Stimulated activated naive B cell treated with anti-CD40 and anti-IgM and Interleukin-4, amounts not matched to agents 10 μg/mL and 1 μg/mL and 100 μg/mL, for 72 hours (primary cell): Measurements from ENCODE around the gene LY9.
"Not testable (repeated sequence)": the region's sequence is repeated elsewhere in the genome, so short reads cannot be mapped to it uniquely, and the experiment has no call there.

Source experiments
- ATAC-seq, 2 donors: fragments of 150-1000 bp; cut with Tn5 transposase; replicated peaks; 2 replicates each; pipeline ENCODE4 v1.10.0; 2021; ENCODE audit warnings: moderate library complexity in 1 of 2
- DNase-seq: peaks from one replicate; pipeline ENCODE4 v3.0.0; 2021
- H3K27ac Mint-ChIP-seq: one replicate; pipeline ENCODE4 v1.8.0; 2022; ENCODE audit warnings: mild to moderate bottlenecking, mixed read lengths
- H3K27me3 Mint-ChIP-seq, 2 donors: one replicate each; pipeline ENCODE4 v1.8.0; 2022; ENCODE audit warnings: mixed read lengths in 2 of 2
- H3K36me3 Mint-ChIP-seq, 2 donors: one replicate each; pipeline ENCODE4 v1.8.0; 2022; ENCODE audit warnings: mixed read lengths in 2 of 2, mild to moderate bottlenecking in 1 of 2
- H3K4me1 Mint-ChIP-seq, 2 donors: one replicate each; pipeline ENCODE4 v1.8.0; 2022; ENCODE audit warnings: mixed read lengths in 2 of 2, mild to moderate bottlenecking in 1 of 2
- H3K4me3 Mint-ChIP-seq, 2 donors: one replicate each; pipeline ENCODE4 v1.8.0; 2022; ENCODE audit warnings: mild to moderate bottlenecking in 2 of 2, mixed read lengths in 2 of 2, moderate library complexity in 1 of 2
- H3K9me3 Mint-ChIP-seq, 2 donors: one replicate each; pipeline ENCODE4 v1.8.0; 2022; ENCODE audit warnings: mixed read lengths in 2 of 2, mild to moderate bottlenecking in 1 of 2

LY9 gene

DNA sequence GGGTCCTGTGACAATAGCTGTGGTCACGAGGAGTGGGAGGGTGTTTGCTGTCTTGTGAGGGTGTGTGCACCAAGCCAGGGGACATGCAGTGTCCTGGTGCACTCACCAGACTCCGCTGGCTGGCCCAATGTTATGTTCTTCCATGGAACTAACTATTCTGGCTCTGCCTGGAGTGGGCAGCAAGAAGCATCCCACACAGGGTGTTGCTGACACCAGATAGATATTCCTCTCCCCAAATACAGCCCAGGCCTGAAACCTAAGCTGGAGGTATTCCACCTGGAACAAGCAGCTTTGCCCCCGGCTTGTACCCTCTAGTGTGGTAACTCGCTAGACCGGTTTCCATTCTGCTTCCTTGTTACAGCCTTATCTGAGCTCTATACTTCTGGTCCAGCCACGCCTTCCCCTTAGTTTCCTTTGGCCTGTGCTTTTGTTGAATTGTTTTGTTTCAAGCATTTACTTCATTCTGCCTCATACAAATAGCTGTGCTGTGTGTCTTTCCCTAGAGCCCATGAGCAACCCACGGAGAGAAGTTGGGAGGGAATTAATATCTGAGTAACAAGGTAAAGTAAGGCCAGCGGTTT, 14.7 kb upstream of the LY9 start:
- H3K9me3 Mint-ChIP-seq = peaks cover 0 to 1% of the 10 kb centered on the region in 2 donors
- DNase-seq = no peak
- no peak overlapping the region for H3K4me3 Mint-ChIP-seq
- H3K4me1 Mint-ChIP-seq = peaks cover 66 to 90% of the 10 kb centered on the region in 2 donors
- H3K27me3 Mint-ChIP-seq = no peaks in the 10 kb centered on the region
- no peak for ATAC-seq
- peak overlapping the region; percentile 63 for H3K27ac Mint-ChIP-seq
- peaks cover 11 to 18% of the 10 kb centered on the region in 2 donors for H3K36me3 Mint-ChIP-seq

DNA sequence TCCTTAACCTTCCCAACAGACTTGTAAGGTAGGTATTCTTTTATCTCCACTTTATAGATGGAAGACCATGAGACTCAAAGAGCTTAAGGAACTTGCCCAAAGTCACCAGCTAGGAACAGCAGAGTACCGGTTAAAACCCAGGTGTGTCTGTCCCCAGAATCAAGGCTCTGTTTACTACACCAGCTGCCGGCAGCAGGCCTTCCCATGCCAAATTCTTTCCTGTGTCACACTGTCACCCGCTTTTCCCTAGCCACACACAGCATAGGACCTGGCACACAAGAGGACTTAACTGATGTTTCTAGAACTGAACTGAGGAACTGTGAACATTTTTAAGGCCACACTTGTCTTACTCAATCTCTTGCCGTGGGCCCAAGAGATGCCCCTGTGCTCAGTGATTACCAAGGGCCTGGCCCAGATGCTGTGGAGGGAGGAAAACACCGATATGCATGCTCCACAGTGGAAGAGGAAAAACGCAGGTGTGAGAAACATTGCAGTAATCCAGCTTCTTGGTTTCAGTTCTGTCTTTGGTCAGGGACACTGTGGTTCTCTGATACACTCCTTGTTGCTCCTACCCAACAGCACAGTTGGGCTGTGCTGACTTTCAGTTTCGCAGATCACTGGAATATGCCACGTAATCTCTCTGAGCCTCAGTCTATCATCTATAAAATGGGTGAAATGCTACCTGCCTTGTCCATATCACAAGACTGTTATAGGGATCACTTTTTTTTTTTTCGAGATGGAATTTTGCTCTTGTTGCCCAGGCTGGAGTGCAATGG, 13.9 kb upstream of the LY9 start:
- H3K27me3 Mint-ChIP-seq = no peaks in the 10 kb centered on the region
- H3K9me3 Mint-ChIP-seq = peaks cover 0 to 1% of the 10 kb centered on the region in 2 donors
- H3K4me3 Mint-ChIP-seq = peak overlapping the region; percentile 18 to 34
- H3K36me3 Mint-ChIP-seq = peaks cover 11 to 21% of the 10 kb centered on the region in 2 donors
- DNase-seq (peak; percentile 63), ATAC-seq (peak; percentile 92 to 94)
- peaks cover 58 to 82% of the 10 kb centered on the region in 2 donors for H3K4me1 Mint-ChIP-seq
- peak overlapping the region; percentile 91 for H3K27ac Mint-ChIP-seq

DNA sequence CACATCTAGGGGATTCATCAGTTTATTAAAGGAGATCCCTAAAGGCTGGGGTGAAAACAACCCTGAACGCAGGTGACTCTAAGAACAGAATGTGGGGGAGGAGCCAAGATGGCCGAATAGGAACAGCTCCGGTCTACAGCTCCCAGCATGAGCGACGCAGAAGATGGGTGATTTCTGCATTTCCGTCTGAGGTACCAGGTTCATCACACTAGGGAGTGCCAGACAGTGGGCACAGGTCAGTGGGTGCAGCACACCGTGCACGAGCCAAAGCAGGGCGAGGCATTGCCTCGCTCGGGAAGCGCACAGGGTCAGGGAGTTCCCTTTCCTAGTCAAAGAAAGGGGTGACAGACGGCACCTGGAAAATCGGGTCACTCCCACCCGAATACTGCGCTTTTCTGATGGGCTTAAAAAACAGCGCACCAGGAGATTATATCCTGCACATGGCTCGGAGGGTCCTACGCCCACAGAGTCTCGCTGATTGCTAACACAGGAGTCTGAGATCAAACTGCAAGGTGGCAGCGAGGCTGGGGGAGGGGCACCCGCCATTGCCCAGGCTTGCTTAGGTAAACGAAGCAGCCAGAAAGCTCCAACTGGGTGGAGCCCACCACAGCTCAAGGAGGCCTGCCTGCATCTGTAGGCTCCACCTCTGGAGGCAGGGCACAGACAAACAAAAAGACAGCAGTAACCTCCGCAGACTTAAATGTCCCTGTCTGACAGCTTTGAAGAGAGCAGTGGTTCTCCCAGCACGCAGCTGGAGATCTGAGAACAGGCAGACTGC, 12.8 kb upstream of the LY9 start:
- peaks cover 50 to 71% of the 10 kb centered on the region in 2 donors for H3K4me1 Mint-ChIP-seq
- H3K27me3 Mint-ChIP-seq, ATAC-seq, DNase-seq, H3K9me3 Mint-ChIP-seq: not testable (repeated sequence)
- H3K36me3 Mint-ChIP-seq = peaks cover 11 to 18% of the 10 kb centered on the region in 2 donors
- peak overlapping the region; percentile 91 for H3K27ac Mint-ChIP-seq
- peak overlapping the region in 1 of 2 donors; percentile 34 for H3K4me3 Mint-ChIP-seq

DNA sequence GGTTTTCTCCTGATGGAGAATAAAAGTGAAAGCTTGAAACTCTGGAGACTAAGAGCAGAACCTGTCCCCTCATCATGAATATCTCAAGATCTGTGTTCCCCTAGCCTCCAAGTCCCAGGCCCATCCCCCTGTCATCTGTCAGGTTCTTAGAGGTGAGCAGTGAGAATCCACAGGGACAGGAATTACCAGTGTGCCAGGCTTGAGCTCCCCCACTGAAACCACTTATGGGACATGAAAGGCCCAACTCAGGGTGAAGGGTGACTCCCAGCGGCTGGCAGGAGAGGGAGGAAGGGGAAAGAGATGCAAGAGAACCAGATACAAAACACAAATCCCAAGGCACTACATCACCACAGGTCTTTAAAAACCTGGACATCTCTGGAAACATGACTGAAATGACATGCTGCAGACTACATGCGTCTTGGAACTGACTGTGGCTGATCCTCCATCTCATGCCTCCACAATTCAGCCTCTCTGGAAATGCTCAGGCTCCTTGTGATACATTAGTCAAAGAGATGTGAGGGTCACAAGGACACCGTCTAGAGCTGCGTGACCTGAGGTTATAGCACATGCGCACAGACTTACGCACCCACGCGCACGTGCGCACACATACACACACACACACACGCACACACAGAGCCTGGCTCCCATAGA, 6.8 kb upstream of the LY9 start:
- DNase-seq = no peak
- peak; percentile 4 to 10 for ATAC-seq
- Mint-ChIP-seq H3K27ac (peak overlapping the region; percentile 100), H3K4me3 (peak overlapping the region; percentile 83), H3K9me3 (peaks cover 0 to 3% of the 10 kb centered on the region in 2 donors), H3K27me3 (no peaks in the 10 kb centered on the region), H3K4me1 (peaks cover 31 to 52% of the 10 kb centered on the region in 2 donors), H3K36me3 (peaks cover 8 to 14% of the 10 kb centered on the region in 2 donors)

DNA sequence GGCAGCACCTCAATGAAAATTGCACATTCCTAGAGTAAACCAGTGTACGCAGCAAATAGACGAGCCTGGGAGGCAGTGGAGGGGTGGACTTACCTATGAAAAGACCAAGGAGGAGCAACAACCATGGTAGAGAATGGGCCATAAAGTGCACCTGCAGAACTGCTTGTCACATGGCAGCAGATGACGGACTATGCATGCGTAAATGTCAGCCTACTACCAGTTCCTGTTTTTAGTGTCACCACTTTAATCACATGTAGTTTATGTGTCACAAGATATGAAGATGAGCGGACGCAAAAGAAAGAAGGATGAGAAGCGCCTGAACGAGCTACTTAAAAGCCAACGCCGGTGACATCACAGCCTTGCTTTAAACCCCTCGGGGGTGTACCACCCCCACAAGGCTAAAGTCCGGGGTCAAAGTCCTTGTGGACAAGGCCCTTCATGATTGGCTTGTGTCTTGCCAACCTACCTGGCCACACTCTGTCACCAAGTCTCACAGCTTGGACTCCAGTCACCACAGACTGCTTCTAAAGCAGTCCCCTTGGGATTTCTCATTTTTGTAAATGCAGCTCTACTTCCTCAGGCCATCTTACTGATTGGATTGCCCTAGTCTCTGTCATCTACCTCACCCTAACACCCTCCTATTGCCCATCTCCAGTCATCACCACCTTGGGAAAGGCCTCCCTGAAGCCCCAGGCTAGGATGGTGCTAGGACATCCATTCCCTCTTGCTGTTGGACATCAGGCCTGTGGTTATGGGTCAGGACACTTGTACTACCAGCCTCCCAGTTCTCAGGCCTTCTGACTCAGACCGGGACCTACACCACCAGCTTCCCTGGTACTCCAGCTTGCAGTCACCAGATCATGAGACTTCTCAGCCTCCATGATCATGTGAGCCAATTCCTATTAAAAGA, 6.0 kb upstream of the LY9 start:
- peaks cover 7 to 9% of the 10 kb centered on the region in 2 donors for H3K36me3 Mint-ChIP-seq
- ATAC-seq (peak; percentile 89 to 90), DNase-seq (peak; percentile 85)
- H3K27me3 Mint-ChIP-seq = no peaks in the 10 kb centered on the region
- H3K9me3 Mint-ChIP-seq = peaks cover 0 to 2% of the 10 kb centered on the region in 2 donors
- H3K4me1 Mint-ChIP-seq = peaks cover 33 to 52% of the 10 kb centered on the region in 2 donors
- peak overlapping the region; percentile 83 for H3K4me3 Mint-ChIP-seq
- peak overlapping the region; percentile 100 for H3K27ac Mint-ChIP-seq

DNA sequence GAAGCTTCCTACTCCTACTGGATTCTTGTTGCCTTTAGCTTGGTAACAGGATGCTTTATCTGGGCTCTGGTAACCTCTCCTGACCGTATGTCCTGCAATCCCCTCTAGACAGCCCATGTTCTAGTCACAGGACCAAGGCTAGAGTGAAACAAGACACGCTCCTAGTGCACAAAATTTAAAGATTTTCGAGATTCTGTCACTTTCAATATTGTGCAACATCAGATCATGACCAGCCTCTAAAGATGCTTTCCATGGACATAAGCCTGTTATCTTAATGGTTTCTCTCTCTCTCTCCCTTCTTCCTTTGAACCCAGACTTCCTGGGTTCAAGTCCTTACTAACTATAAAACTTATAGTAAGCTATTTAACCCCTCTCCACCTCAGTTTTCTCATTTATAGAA, 1.6 kb upstream of the LY9 start:
- Mint-ChIP-seq H3K27me3 (no peaks in the 10 kb centered on the region), H3K4me1 (peaks cover 58 to 84% of the 10 kb centered on the region in 2 donors), H3K4me3 (no peak overlapping the region), H3K27ac (peak overlapping the region; percentile 97), H3K9me3 (peaks cover 0 to 2% of the 10 kb centered on the region in 2 donors), H3K36me3 (peaks cover 15 to 26% of the 10 kb centered on the region in 2 donors)
- DNase-seq = no peak
- no peak for ATAC-seq

DNA sequence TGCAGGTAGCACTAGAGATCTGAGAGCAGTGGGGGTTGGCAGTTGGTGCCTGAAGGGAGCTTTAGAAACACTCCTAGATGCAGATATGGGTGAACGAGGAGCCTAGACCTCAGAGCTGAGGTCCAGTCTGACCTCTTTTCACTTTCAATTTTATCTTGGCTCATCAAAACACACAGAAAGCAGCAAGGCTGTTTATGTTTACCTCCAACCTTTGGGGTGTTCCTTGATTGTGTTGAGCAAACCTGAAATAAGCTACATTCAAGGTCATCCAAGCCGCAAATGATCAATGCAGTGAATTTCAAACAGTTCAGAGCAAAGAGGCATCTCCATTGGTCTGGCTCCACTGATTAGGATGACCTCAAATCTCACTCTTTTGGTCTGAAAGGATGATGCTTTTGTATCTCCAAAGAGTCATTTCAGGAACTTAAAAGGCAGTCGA, 1.3 kb downstream of the LY9 start:
- Mint-ChIP-seq H3K4me3 (peak overlapping the region; percentile 88 to 91), H3K27me3 (no peaks in the 10 kb centered on the region), H3K27ac (peak overlapping the region; percentile 97), H3K4me1 (peaks cover 63 to 85% of the 10 kb centered on the region in 2 donors), H3K36me3 (peaks cover 32 to 51% of the 10 kb centered on the region in 2 donors), H3K9me3 (peaks cover 0 to 2% of the 10 kb centered on the region in 2 donors)
- ATAC-seq = peak; percentile 35 to 45
- no peak for DNase-seq

DNA sequence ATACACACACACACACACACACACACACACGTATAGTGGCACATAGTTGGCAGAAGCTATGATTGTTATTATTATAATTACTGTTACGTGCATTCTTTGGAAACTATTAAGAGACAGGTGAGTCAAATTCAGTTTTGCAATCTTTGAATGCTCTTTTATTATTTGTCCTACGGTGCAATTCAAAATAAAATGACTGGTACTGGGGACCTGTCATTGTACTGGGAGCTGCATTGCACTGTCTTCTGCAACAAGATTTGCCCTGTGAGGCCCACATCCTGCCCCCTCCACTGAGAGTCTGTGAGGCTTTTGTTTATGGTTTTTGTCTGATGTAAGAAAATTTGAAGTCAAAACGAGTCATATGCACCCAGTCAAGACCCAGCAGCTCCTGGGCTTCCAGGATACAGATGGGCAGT, 1.9 kb downstream of the LY9 start:
- peak overlapping the region; percentile 88 to 91 for H3K4me3 Mint-ChIP-seq
- H3K27ac Mint-ChIP-seq = peak overlapping the region; percentile 97
- ATAC-seq = peak in 1 of 2 donors; percentile 17
- H3K27me3 Mint-ChIP-seq = no peaks in the 10 kb centered on the region
- peaks cover 0 to 2% of the 10 kb centered on the region in 2 donors for H3K9me3 Mint-ChIP-seq
- peaks cover 35 to 56% of the 10 kb centered on the region in 2 donors for H3K36me3 Mint-ChIP-seq
- H3K4me1 Mint-ChIP-seq = peaks cover 67 to 88% of the 10 kb centered on the region in 2 donors
- DNase-seq = no peak

DNA sequence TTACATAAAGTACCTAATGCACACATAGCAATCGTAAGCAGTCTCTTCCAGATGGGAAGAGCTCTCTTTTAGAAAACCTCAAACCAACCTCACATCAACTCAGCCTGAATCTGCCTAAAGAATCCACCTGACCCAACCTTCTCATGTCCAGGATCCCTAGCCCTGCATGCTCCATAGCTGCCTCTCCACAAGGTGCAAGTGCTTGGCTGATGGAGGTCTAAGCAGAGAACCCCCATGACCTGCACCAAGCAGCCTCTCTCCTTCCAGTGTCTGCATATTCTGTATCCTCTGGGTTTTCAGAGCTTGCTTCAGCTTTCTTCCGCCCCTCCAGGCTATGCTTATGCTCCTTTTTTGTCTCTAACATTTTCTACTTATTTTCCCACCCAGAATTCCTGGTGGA, 2.5 kb downstream of the LY9 start:
- Mint-ChIP-seq H3K4me3 (peak overlapping the region; percentile 84 to 88), H3K4me1 (peaks cover 65 to 89% of the 10 kb centered on the region in 2 donors), H3K36me3 (peaks cover 36 to 61% of the 10 kb centered on the region in 2 donors), H3K9me3 (peaks cover 0 to 2% of the 10 kb centered on the region in 2 donors), H3K27me3 (no peaks in the 10 kb centered on the region), H3K27ac (peak overlapping the region; percentile 97)
- no peak for ATAC-seq
- DNase-seq = no peak

DNA sequence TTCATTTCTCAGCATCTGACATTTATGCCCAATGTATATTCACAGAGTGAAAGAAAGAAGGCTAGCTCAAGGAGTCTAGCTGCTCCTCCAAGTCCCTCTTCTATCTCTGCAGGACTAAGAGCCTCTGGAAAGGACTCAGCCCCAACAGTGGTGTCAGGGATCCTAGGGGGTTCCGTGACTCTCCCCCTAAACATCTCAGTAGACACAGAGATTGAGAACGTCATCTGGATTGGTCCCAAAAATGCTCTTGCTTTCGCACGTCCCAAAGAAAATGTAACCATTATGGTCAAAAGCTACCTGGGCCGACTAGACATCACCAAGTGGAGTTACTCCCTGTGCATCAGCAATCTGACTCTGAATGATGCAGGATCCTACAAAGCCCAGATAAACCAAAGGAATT, 3.7 kb downstream of the LY9 start:
- H3K27ac Mint-ChIP-seq = peak overlapping the region; percentile 97
- no peak for DNase-seq
- H3K4me3 Mint-ChIP-seq = peak overlapping the region; percentile 84 to 88
- H3K27me3 Mint-ChIP-seq = no peaks in the 10 kb centered on the region
- peaks cover 62 to 91% of the 10 kb centered on the region in 2 donors for H3K4me1 Mint-ChIP-seq
- H3K9me3 Mint-ChIP-seq = peaks cover 0 to 2% of the 10 kb centered on the region in 2 donors
- no peak for ATAC-seq
- peaks cover 45 to 70% of the 10 kb centered on the region in 2 donors for H3K36me3 Mint-ChIP-seq

DNA sequence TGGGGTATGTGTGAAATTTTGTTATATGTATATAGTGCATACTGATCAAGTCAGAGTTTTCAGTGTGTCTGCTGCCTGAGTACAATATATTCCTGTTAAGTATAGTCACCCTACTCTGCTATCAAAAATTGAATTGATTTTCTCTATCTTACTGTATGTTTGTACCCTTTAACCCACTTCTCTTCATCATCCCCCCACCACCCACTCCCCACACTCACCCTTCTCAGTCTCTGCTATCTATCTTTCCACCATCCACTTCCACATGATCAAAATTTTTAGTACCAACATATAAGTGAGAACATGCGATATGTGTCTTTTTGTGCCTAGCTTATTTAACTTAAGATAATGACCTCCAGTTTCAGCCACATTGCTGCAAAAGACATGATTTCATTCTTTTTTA, 4.2 kb downstream of the LY9 start:
- H3K27ac Mint-ChIP-seq = peak overlapping the region; percentile 97
- ATAC-seq = no peak
- peaks cover 65 to 91% of the 10 kb centered on the region in 2 donors for H3K4me1 Mint-ChIP-seq
- no peaks in the 10 kb centered on the region for H3K27me3 Mint-ChIP-seq
- peak overlapping the region; percentile 84 to 88 for H3K4me3 Mint-ChIP-seq
- H3K9me3 Mint-ChIP-seq = peaks cover 0 to 2% of the 10 kb centered on the region in 2 donors
- peaks cover 50 to 75% of the 10 kb centered on the region in 2 donors for H3K36me3 Mint-ChIP-seq
- no peak for DNase-seq

DNA sequence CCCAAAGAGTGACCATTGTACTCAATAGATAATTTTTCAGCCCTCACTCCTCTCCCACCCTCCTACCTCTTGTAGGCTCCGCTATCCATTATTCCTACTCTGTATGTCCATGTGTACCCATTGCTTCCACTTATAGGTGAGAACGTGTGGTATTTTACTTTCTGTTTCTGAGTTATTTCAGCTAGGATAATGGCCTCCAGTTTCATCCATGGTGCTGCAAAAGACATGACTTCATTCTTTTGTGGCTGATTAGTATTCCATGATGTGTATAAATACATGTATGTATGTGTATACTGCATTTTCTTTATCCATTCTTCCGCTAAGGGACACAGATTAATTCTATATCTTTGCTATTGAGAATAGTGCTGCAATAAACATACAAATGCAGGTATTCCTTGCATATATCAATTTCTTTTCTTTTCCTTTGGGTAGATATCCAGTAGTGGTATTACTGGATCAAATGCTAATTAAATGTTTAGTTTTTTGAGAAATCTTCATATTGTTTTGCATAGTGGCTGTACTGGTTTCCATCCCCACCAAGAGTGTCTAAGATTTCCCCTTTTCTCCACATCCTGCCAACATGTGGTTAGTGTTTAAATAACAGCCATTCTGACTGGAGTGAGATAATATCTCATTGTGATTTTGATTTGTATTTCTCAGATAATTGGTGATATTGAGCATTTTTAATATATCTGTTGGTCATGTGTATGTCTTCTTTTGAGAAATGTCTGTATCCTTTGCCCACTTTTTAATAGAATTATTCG, 4.9 kb downstream of the LY9 start:
- Mint-ChIP-seq H3K36me3 (peaks cover 56 to 78% of the 10 kb centered on the region in 2 donors), H3K27me3 (no peaks in the 10 kb centered on the region), H3K9me3 (peaks cover 2 to 4% of the 10 kb centered on the region in 2 donors), H3K4me1 (peaks cover 60 to 91% of the 10 kb centered on the region in 2 donors), H3K4me3 (peak overlapping the region; percentile 55 to 88), H3K27ac (peak overlapping the region; percentile 25)
- ATAC-seq = peak; percentile 35 to 36
- no peak for DNase-seq
